Tibial nerve (tissue), 4 donors: ENCODE results near the gene RAB26. TPM values are rescaled to one million over a fixed set of nuclear protein-coding genes. Genes with fewer than 3 reads are reported as not detected.

ENCODE experiments used
- DNase-seq, 2 donors: peaks; one replicate each; pipeline ENCODE4 v3.0.0-alpha.2; 2019; ENCODE audit warnings: low spot score in 2 of 2
- H3K27ac ChIP-seq, 4 donors: fragments of 200-600 bp; sonication (generic) in 3 of 4; one replicate each; pipeline ENCODE4 v1.5.1; 2017 to 2019; ENCODE audit warnings: mild to moderate bottlenecking in 1 of 4
- H3K27me3 ChIP-seq, 2 donors: fragments of 200-600 bp; sonication (generic) in 1 of 2; one replicate each; pipeline versions ENCODE4 v1.5.1 to v1.6.0; 2017 to 2019
- H3K36me3 ChIP-seq, 3 donors: fragments of 200-600 bp; sonication (generic); one replicate each; pipeline ENCODE4 v1.5.1; 2018 to 2019
- H3K4me1 ChIP-seq, 4 donors: fragments of 200-600 bp; sonication (generic) in 3 of 4; one replicate each; pipeline ENCODE4 v1.5.1; 2017 to 2019
- H3K4me3 ChIP-seq, 4 donors: fragments of 200-600 bp; sonication (generic) in 3 of 4; one replicate each; pipeline ENCODE4 v1.5.1; 2017 to 2019; ENCODE audit warnings: mild to moderate bottlenecking in 1 of 4, moderate library complexity in 1 of 4
- H3K9me3 ChIP-seq, 4 donors: fragments of 200-600 bp; sonication (generic) in 3 of 4; one replicate each; pipeline ENCODE4 v1.5.1; 2017 to 2019
- CTCF ChIP-seq, 5 experiments: fragments of 200-600 bp in 3 of 5; fragments of 450-650 bp in 2 of 5; sonication (generic) in 3 of 5; IDR thresholded peaks; one replicate each; pipeline ENCODE4 v1.5.1; 2016 to 2019; ENCODE audit warnings: antibody characterized with exemption in 5 of 5, mild to moderate bottlenecking in 3 of 5, moderate library complexity in 2 of 5
- EP300 ChIP-seq, 2 donors: sonication (generic); formaldehyde crosslinking; IDR thresholded peaks; one replicate each; pipeline ENCODE4 v1.6.1; 2017; ENCODE audit warnings: antibody characterized with exemption in 2 of 2, mild to moderate bottlenecking in 1 of 2
- POLR2A ChIP-seq, 2 donors: fragments of 450-650 bp; IDR thresholded peaks; one replicate each; pipeline ENCODE4 v1.6.1; 2017; ENCODE audit warnings: antibody characterized with exemption in 2 of 2, mild to moderate bottlenecking in 2 of 2, moderate library complexity in 2 of 2
- WGBS, 2 donors: methylation state at CpG; one replicate each; pipeline ENCODE4 v1.1.5; 2018; 5-methylcytosine and 5-hydroxymethylcytosine counted together
- total RNA-seq, 4 donors: library from RNA; depleted of rRNA; stranded (reverse); fragments of >200 nt; gene quantifications; one replicate each; pipeline ENCODE4 v1.1.0, GENCODE V29; 2016

The RAB26 gene
- total RNA-seq, 4 donors from 2014 or later: not detected

GRCh38 chr16:2148714-2149629 lies 547 bp downstream of the RAB26 start:
- H3K4me1 ChIP-seq: peaks cover 0 to 62% (median 53%) of the 10 kb centered on the region in 4 donors
- DNase-seq: no peak

GRCh38 chr16:2149630-2150417 lies 1.4 kb downstream of the RAB26 start:
- DNase-seq: no peak
- TF ChIP-seq POLR2A (IDR thresholded peaks at IDR 0.05) (no peak), EP300 (IDR thresholded peaks at IDR 0.05) (no peak), CTCF (IDR thresholded peaks at IDR 0.05) (no peak)
- peaks cover 0 to 69% (median 59%) of the 10 kb centered on the region in 4 donors for H3K4me1 ChIP-seq

More at GRCh38 chr16:2148714-2149629, 547 bp downstream of the RAB26 start:
- Histone ChIP-seq H3K27me3 (no peaks in the 10 kb centered on the region), H3K4me3 (peak overlapping the region in 3 of 4 donors; percentile 15 to 55 (median 50)), H3K36me3 (peaks cover 0 to 9% (median 0%) of the 10 kb centered on the region in 3 donors), H3K27ac (peak overlapping the region in 2 of 4 donors; percentile 60 to 66), H3K9me3 (no peaks in the 10 kb centered on the region)
- TF ChIP-seq CTCF (IDR thresholded peaks at IDR 0.05) (peak in 2 of 5 experiments; percentile 29 to 45), EP300 (IDR thresholded peaks at IDR 0.05) (no peak), POLR2A (IDR thresholded peaks at IDR 0.05) (no peak)
- 7 to 11% methylated on average over 9 to 15 of the region's 62 CpGs for WGBS, 2 donors

GRCh38 chr16:2150418-2151187 lies 2.2 kb downstream of the RAB26 start:
- Histone ChIP-seq H3K27ac (no peak overlapping the region), H3K27me3 (no peaks in the 10 kb centered on the region), H3K4me3 (no peak overlapping the region), H3K36me3 (peaks cover 0 to 9% (median 0%) of the 10 kb centered on the region in 3 donors), H3K9me3 (no peaks in the 10 kb centered on the region), H3K4me1 (peaks cover 0 to 69% (median 59%) of the 10 kb centered on the region in 4 donors)
- TF ChIP-seq CTCF (IDR thresholded peaks at IDR 0.05) (no peak), EP300 (IDR thresholded peaks at IDR 0.05) (no peak), POLR2A (IDR thresholded peaks at IDR 0.05) (no peak)
- 47 to 68% methylated on average over 10 to 14 of the region's 18 CpGs for WGBS, 2 donors
- no peak for DNase-seq

More at GRCh38 chr16:2149630-2150417, 1.4 kb downstream of the RAB26 start:
- Histone ChIP-seq H3K27ac (no peak overlapping the region), H3K27me3 (no peaks in the 10 kb centered on the region), H3K4me3 (no peak overlapping the region), H3K36me3 (peaks cover 0 to 9% (median 0%) of the 10 kb centered on the region in 3 donors), H3K9me3 (no peaks in the 10 kb centered on the region)
- WGBS, 2 donors: 50 to 64% methylated on average over 19 to 24 of the region's 24 CpGs

- no peak for TF ChIP-seq EP300 (IDR thresholded peaks at IDR 0.05)
- no peak for TF ChIP-seq CTCF (IDR thresholded peaks at IDR 0.05)
- no peak for TF ChIP-seq POLR2A (IDR thresholded peaks at IDR 0.05)
- H3K27me3 ChIP-seq: no peaks in the 10 kb centered on the region
- no peak overlapping the region for H3K4me3 ChIP-seq
- no peaks in the 10 kb centered on the region for H3K9me3 ChIP-seq
- 64 to 69% methylated on average over 13 of the region's 13 CpGs for WGBS, 2 donors
- DNase-seq: no peak
- H3K36me3 ChIP-seq: peaks cover 0 to 9% (median 0%) of the 10 kb centered on the region in 3 donors
- H3K27ac ChIP-seq: no peak overlapping the region
- peaks cover 0 to 73% (median 61%) of the 10 kb centered on the region in 4 donors for H3K4me1 ChIP-seq
These were observed 3.0 kb downstream of the RAB26 start for GRCh38 chr16:2151188-2152091.
